MCF 10A (cell line): ENCODE measurements around the gene TOR1B. TPM values are rescaled to one million over a fixed set of nuclear protein-coding genes. Genes with fewer than 3 reads are reported as not detected.

Experiments
- BruUV-seq: library from RNA; stranded (reverse); fragments of 400-500 nt; replicated peaks from 2 replicates; lab custom pipeline; 2021; lab: Mats Ljungman, UMichigan
- CTCF ChIA-PET: fragments of 300-600 bp; sonication (Branson Sonifier 250); formaldehyde crosslinking; extraction: SDS; loops from one replicate; lab custom pipeline; 2021; ENCODE audit warnings: antibody characterized with exemption, inconsistent platforms; lab: Yijun Ruan, JAX
- POLR2A ChIA-PET: fragments of 300-600, 350-650 bp; sonication (Branson Sonifier 250); formaldehyde crosslinking; extraction: SDS; loops from one replicate; lab custom pipeline; 2020; ENCODE audit warnings: antibody characterized with exemption, inconsistent platforms; lab: Yijun Ruan, JAX
- DNase-seq: peaks from one replicate; pipeline ENCODE4 v3.0.0-alpha.2; 2018; ENCODE audit not compliant: unreplicated experiment
- H3K27ac Mint-ChIP-seq: one replicate; pipeline ENCODE4 v1.8.0; 2022; ENCODE audit warnings: mild to moderate bottlenecking, low read depth, mixed read lengths; ENCODE audit not compliant: unreplicated experiment
- H3K27me3 Mint-ChIP-seq: one replicate; pipeline ENCODE4 v1.8.0; 2022; ENCODE audit warnings: mixed read lengths; ENCODE audit not compliant: insufficient read depth, unreplicated experiment
- H3K36me3 Mint-ChIP-seq: one replicate; pipeline ENCODE4 v1.8.0; 2022; ENCODE audit warnings: mild to moderate bottlenecking, moderate library complexity, mixed read lengths; ENCODE audit not compliant: insufficient read depth, unreplicated experiment
- H3K4me1 Mint-ChIP-seq: one replicate; pipeline ENCODE4 v1.8.0; 2022; ENCODE audit warnings: mixed read lengths; ENCODE audit not compliant: insufficient read depth, unreplicated experiment
- H3K4me3 Mint-ChIP-seq: one replicate; pipeline ENCODE4 v1.8.0; 2022; ENCODE audit warnings: mild to moderate bottlenecking, moderate library complexity, mixed read lengths; ENCODE audit not compliant: unreplicated experiment
- H3K9me3 Mint-ChIP-seq: one replicate; pipeline ENCODE4 v1.8.0; 2022; ENCODE audit warnings: mixed read lengths; ENCODE audit not compliant: unreplicated experiment
- intact Hi-C: fragments of 100-400 bp; cut with micrococcal nuclease; formaldehyde crosslinking; loops from 2 replicates; pipeline ENCODE4 v1.14.1; 2022
- total RNA-seq: library from RNA; stranded (reverse); gene quantifications from 2 replicates; pipeline ENCODE4 v1.2.3, GENCODE V29; 2022
- TF ChIP-seq, protein P1 (sequence below): fragments of 200-600 bp; IDR thresholded peaks from one replicate; pipeline ENCODE4 v1.8.0; 2022; ENCODE audit warnings: antibody characterized with exemption, mild to moderate bottlenecking; ENCODE audit not compliant: unreplicated experiment

TOR1B gene
- total RNA-seq, 1 experiment from 2014 or later, result 14.8 TPM

DNA sequence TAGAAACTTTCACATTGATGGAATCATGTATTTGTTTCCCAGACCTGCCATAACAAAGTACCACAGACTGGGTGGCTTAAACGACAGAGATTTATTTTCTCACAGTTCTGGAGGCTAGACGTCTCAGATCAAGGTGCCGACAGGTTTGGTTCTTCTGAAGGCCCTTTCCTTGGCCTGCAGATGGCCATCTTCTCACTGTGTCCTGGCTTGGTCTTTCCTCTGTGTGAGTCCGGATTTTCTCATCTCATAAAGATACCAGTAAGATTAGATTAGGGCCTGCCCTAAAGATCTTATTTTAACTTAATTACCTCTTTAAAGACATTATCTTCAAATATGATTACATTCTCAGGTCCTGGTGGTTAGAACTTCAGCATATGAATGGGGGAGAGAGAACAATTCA is 38.1 kb downstream of the TOR1B start:
- no TSS peak for BruUV-seq
- TF ChIP-seq, protein P1, sequence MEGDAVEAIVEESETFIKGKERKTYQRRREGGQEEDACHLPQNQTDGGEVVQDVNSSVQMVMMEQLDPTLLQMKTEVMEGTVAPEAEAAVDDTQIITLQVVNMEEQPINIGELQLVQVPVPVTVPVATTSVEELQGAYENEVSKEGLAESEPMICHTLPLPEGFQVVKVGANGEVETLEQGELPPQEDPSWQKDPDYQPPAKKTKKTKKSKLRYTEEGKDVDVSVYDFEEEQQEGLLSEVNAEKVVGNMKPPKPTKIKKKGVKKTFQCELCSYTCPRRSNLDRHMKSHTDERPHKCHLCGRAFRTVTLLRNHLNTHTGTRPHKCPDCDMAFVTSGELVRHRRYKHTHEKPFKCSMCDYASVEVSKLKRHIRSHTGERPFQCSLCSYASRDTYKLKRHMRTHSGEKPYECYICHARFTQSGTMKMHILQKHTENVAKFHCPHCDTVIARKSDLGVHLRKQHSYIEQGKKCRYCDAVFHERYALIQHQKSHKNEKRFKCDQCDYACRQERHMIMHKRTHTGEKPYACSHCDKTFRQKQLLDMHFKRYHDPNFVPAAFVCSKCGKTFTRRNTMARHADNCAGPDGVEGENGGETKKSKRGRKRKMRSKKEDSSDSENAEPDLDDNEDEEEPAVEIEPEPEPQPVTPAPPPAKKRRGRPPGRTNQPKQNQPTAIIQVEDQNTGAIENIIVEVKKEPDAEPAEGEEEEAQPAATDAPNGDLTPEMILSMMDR, result no peak
- peaks cover 15% of the 10 kb centered on the region for H3K4me1 Mint-ChIP-seq
- no peaks in the 10 kb centered on the region for H3K36me3 Mint-ChIP-seq
- H3K27ac Mint-ChIP-seq, result no peak overlapping the region
- intact Hi-C loops, result no loop called here
- H3K27me3 Mint-ChIP-seq, result no peaks in the 10 kb centered on the region
- no peak for DNase-seq
- ChIA-PET POLR2A (no interaction called here), CTCF (interaction anchor here (1.0 kb wide), 1 partner anchor 14 kb away, joined by 3 read pairs; no protein-coding TSS in a partner anchor)
- no peak overlapping the region for H3K4me3 Mint-ChIP-seq
- no peaks in the 10 kb centered on the region for H3K9me3 Mint-ChIP-seq

DNA sequence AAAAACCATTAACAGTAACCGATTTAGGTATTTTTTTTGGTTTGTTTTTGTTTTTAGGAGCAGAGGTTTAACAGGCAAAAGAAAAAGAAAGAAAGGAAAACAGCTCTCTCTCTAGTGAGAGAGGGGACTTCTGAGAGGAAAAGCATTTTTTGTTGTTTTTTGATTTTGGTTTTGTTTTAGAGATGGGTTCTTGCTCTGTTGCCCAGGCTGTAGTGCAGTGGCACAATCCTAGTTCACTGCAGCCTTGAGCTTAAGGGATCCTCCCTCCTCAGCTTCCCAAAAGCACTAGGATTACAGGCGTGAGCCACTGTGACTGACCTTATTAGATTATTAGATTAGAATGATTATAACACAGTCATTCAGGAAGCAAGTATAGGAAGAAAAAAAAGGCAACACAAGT is 42.4 kb downstream of the TOR1B start:
- no peak for DNase-seq
- POLR2A ChIA-PET, result interaction anchor here (0.6 kb wide), 1 partner anchor 121 kb away, joined by 3 read pairs; no protein-coding TSS in a partner anchor
- Mint-ChIP-seq H3K9me3 (no peaks in the 10 kb centered on the region), H3K4me3 (no peak overlapping the region), H3K4me1 (no peaks in the 10 kb centered on the region), H3K36me3 (peaks cover 7% of the 10 kb centered on the region), H3K27me3 (no peaks in the 10 kb centered on the region), H3K27ac (no peak overlapping the region)
- CTCF ChIA-PET, result no interaction called here
- BruUV-seq, result no TSS peak
- TF ChIP-seq, protein P1, result no peak
- intact Hi-C loops, result no loop called here

DNA sequence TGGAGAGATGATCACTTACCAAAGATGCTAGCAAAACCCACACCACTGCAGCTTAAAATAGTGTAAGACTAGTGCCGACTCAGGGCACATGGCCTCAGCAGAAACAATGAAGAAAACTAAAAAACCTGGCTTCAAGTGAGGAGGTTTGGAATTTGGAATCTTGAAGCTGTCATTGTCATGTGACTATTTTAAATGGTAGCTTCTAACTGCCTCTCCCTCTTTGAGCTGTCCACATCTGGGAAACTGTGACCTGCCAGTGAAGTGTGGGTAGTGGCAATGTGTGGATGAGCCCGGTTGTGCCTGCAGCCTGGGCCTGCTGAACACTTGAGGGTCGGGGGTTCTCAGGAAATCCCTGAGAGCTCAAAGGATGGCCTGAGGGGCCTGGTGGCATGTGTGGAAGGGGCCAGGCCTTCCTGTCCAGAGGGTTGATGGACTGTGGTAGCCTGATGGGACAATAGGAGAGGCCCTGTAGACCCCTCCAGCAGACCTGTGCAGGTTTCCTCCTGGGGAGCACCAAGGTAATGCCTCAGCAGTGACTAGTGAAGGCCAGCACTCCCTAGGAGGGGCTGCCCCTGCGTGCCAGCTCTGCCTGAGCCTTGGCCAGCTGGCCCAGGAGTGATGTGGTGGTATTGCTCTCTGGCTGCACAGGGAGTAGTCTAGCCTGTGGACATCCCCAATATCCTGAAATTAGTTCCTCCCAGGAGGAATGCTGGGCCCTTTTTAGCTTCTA is 45.9 kb downstream of the TOR1B start:
- BruUV-seq, result no TSS peak
- Mint-ChIP-seq H3K36me3 (peaks cover 23% of the 10 kb centered on the region), H3K4me3 (no peak overlapping the region), H3K4me1 (no peaks in the 10 kb centered on the region), H3K27me3 (no peaks in the 10 kb centered on the region), H3K9me3 (no peaks in the 10 kb centered on the region), H3K27ac (no peak overlapping the region)
- POLR2A ChIA-PET, result interaction anchor here (0.7 kb wide), 1 partner anchor 35 kb away, joined by 3 read pairs; no protein-coding TSS in a partner anchor
- DNase-seq, result no peak
- intact Hi-C loops, result no loop called here
- CTCF ChIA-PET, result interaction anchor here (0.8 kb wide), 1 partner anchor 35 kb away, joined by 5 read pairs; no protein-coding TSS in a partner anchor
- TF ChIP-seq, protein P1, result no peak

DNA sequence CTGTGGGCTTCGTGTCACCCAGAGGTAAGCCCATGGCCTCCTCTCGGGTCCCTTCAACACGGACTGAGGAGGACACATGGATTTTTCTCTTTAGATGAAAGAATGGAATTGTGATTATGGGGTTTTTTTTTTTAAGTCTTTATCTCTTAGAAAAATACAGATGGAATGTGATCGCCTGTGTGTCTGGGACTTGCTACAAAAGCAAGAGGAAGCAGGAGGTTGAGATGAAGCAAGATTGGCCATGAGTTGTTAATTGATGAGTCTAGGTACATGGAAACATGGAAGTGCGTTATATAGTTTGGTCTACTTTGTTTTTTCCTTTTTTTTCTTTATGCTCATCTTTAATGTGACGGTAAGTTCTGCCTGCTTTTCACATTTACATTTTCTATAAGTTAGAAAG is 46.9 kb downstream of the TOR1B start:
- no peaks in the 10 kb centered on the region for H3K27me3 Mint-ChIP-seq
- H3K9me3 Mint-ChIP-seq, result no peaks in the 10 kb centered on the region
- no TSS peak for BruUV-seq
- no peak for DNase-seq
- H3K36me3 Mint-ChIP-seq, result peaks cover 25% of the 10 kb centered on the region
- no peaks in the 10 kb centered on the region for H3K4me1 Mint-ChIP-seq
- TF ChIP-seq, protein P1, result no peak
- ChIA-PET POLR2A (interaction anchor here (0.7 kb wide), 1 partner anchor 34 kb away, joined by 3 read pairs; no protein-coding TSS in a partner anchor), CTCF (no interaction called here)
- intact Hi-C loops, result no loop called here
- no peak overlapping the region for H3K27ac Mint-ChIP-seq
- H3K4me3 Mint-ChIP-seq, result no peak overlapping the region
